Activated CD8-positive, alpha-beta T cell treated with anti-CD3 and anti-CD28 coated beads, Interleukin-2, amount 10 ng/mL, durations not matched to agents 7 days and 5 days (primary cell): Measurements from ENCODE around the gene GPR160. TPM values are rescaled to one million over a fixed set of nuclear protein-coding genes. Genes with fewer than 3 reads are reported as not detected.

Source experiments
- ATAC-seq: fragments of 150-1000 bp; cut with Tn5 transposase; one replicate; pipeline ENCODE4 v1.10.0; 2021; ENCODE audit warnings: moderate library complexity
- CTCF ChIA-PET: fragments of 350-600 bp; sonication (Branson Sonifier 250); formaldehyde crosslinking; loops from one replicate; lab custom pipeline; 2021; ENCODE audit warnings: antibody characterized with exemption; lab: Charles Lee
- POLR2A ChIA-PET: fragments of 350-600 bp; sonication (Branson Sonifier 250); formaldehyde crosslinking; loops from one replicate; lab custom pipeline; 2021; ENCODE audit warnings: antibody characterized with exemption; lab: Charles Lee
- DNase-seq: peaks from one replicate; pipeline ENCODE4 v3.0.0-alpha.2; 2020
- H3K27ac Mint-ChIP-seq: one replicate; pipeline ENCODE4 v1.8.0; 2021; ENCODE audit warnings: mild to moderate bottlenecking, mixed read lengths
- H3K27me3 Mint-ChIP-seq: one replicate; pipeline ENCODE4 v1.8.0; 2021; ENCODE audit warnings: low read depth, mixed read lengths
- H3K36me3 Mint-ChIP-seq: one replicate; pipeline ENCODE4 v1.8.0; 2021; ENCODE audit warnings: low read depth, mixed read lengths
- H3K4me1 Mint-ChIP-seq: one replicate; pipeline ENCODE4 v1.8.0; 2021; ENCODE audit warnings: low read depth, mixed read lengths
- H3K4me3 Mint-ChIP-seq: one replicate; pipeline ENCODE4 v1.8.0; 2021; ENCODE audit warnings: mild to moderate bottlenecking, mixed read lengths
- H3K9me3 Mint-ChIP-seq: one replicate; pipeline ENCODE4 v1.8.0; 2022; ENCODE audit warnings: mixed read lengths; ENCODE audit not compliant: insufficient read depth
- total RNA-seq, 2 experiments: library from RNA; stranded (reverse); gene quantifications; one replicate each; pipeline ENCODE4 v1.2.3, GENCODE V29; 2021

The GPR160 gene
- total RNA-seq, 2 experiments from 2014 or later: 5.0 to 7.4 TPM

- ATAC-seq: no peak
- no peak overlapping the region for H3K4me3 Mint-ChIP-seq
- ChIA-PET POLR2A (no interaction called here), CTCF (interaction anchor here (1.5 kb wide), 1 partner anchor 734 kb away, joined by 3 read pairs; no protein-coding TSS in a partner anchor)
- DNase-seq: no peak
- no peaks in the 10 kb centered on the region for H3K9me3 Mint-ChIP-seq
- peaks cover 12% of the 10 kb centered on the region for H3K36me3 Mint-ChIP-seq
- no peaks in the 10 kb centered on the region for H3K4me1 Mint-ChIP-seq
- no peaks in the 10 kb centered on the region for H3K27me3 Mint-ChIP-seq
- no peak overlapping the region for H3K27ac Mint-ChIP-seq
These were observed 39.0 kb downstream of the GPR160 start for GRCh38 chr3:170076715-170077238.

GRCh38 chr3:170077361-170077760, 39.6 kb downstream of the GPR160 start:
- CTCF ChIA-PET: interaction anchor here (1.4 to 1.5 kb wide), 2 partner anchors 38 to 734 kb away, joined by 3 to 4 read pairs; no protein-coding TSS in a partner anchor
- no peaks in the 10 kb centered on the region for H3K9me3 Mint-ChIP-seq
- no peak overlapping the region for H3K27ac Mint-ChIP-seq
- H3K4me1 Mint-ChIP-seq: no peaks in the 10 kb centered on the region
- H3K4me3 Mint-ChIP-seq: no peak overlapping the region
- H3K27me3 Mint-ChIP-seq: no peaks in the 10 kb centered on the region
- ATAC-seq (no peak), DNase-seq (no peak)
- peaks cover 9% of the 10 kb centered on the region for H3K36me3 Mint-ChIP-seq
- POLR2A ChIA-PET: no interaction called here

- ChIA-PET CTCF (interaction anchor here (0.6 to 1.6 kb wide), 5 partner anchors 15 to 732 kb away, joined by 3 to 4 read pairs (median 3); no protein-coding TSS in a partner anchor), POLR2A (no interaction called here)
- H3K36me3 Mint-ChIP-seq: peaks cover 8% of the 10 kb centered on the region
- H3K27ac Mint-ChIP-seq: no peak overlapping the region
- DNase-seq (no peak), ATAC-seq (no peak)
- no peaks in the 10 kb centered on the region for H3K9me3 Mint-ChIP-seq
- H3K27me3 Mint-ChIP-seq: no peaks in the 10 kb centered on the region
- H3K4me3 Mint-ChIP-seq: no peak overlapping the region
- H3K4me1 Mint-ChIP-seq: no peaks in the 10 kb centered on the region
These were observed 41.0 kb downstream of the GPR160 start for GRCh38 chr3:170078620-170079281.

GRCh38 chr3:170079536-170080165, 41.9 kb downstream of the GPR160 start:
- ChIA-PET POLR2A (no interaction called here), CTCF (interaction anchor here (1.0 to 1.6 kb wide), 2 partner anchors 25 to 27 kb away, joined by 3 to 4 read pairs; no protein-coding TSS in a partner anchor)
- Mint-ChIP-seq H3K27ac (no peak overlapping the region), H3K4me1 (no peaks in the 10 kb centered on the region), H3K36me3 (peaks cover 9% of the 10 kb centered on the region), H3K4me3 (no peak overlapping the region), H3K27me3 (no peaks in the 10 kb centered on the region), H3K9me3 (no peaks in the 10 kb centered on the region)
- DNase-seq (no peak), ATAC-seq (no peak)

- no peaks in the 10 kb centered on the region for H3K9me3 Mint-ChIP-seq
- no peaks in the 10 kb centered on the region for H3K4me1 Mint-ChIP-seq
- H3K36me3 Mint-ChIP-seq: peaks cover 14% of the 10 kb centered on the region
- CTCF ChIA-PET: interaction anchor here (1.0 kb wide), 1 partner anchor 26 kb away, joined by 4 read pairs; no protein-coding TSS in a partner anchor
- H3K4me3 Mint-ChIP-seq: no peak overlapping the region
- no peak overlapping the region for H3K27ac Mint-ChIP-seq
- no peaks in the 10 kb centered on the region for H3K27me3 Mint-ChIP-seq
- DNase-seq (no peak), ATAC-seq (no peak)
- POLR2A ChIA-PET: no interaction called here
These were observed 42.8 kb downstream of the GPR160 start for GRCh38 chr3:170080605-170081004.

GRCh38 chr3:170081079-170081741, 43.4 kb downstream of the GPR160 start:
- no peaks in the 10 kb centered on the region for H3K9me3 Mint-ChIP-seq
- H3K27ac Mint-ChIP-seq: no peak overlapping the region
- H3K4me1 Mint-ChIP-seq: no peaks in the 10 kb centered on the region
- ChIA-PET POLR2A (no interaction called here), CTCF (no interaction called here)
- peaks cover 18% of the 10 kb centered on the region for H3K36me3 Mint-ChIP-seq
- no peaks in the 10 kb centered on the region for H3K27me3 Mint-ChIP-seq
- DNase-seq (no peak), ATAC-seq (no peak)
- H3K4me3 Mint-ChIP-seq: no peak overlapping the region

GRCh38 chr3:170083343-170083742, 45.5 kb downstream of the GPR160 start:
- ChIA-PET CTCF (no interaction called here), POLR2A (no interaction called here)
- H3K27ac Mint-ChIP-seq: no peak overlapping the region
- no peaks in the 10 kb centered on the region for H3K9me3 Mint-ChIP-seq
- H3K4me3 Mint-ChIP-seq: no peak overlapping the region
- no peak for DNase-seq
- H3K36me3 Mint-ChIP-seq: peaks cover 22% of the 10 kb centered on the region
- H3K27me3 Mint-ChIP-seq: no peaks in the 10 kb centered on the region
- no peak for ATAC-seq
- no peaks in the 10 kb centered on the region for H3K4me1 Mint-ChIP-seq

GRCh38 chr3:170085396-170085795, 47.6 kb downstream of the GPR160 start:
- no peaks in the 10 kb centered on the region for H3K4me1 Mint-ChIP-seq
- H3K9me3 Mint-ChIP-seq: no peaks in the 10 kb centered on the region
- H3K4me3 Mint-ChIP-seq: no peak overlapping the region

GRCh38 chr3:170089862-170090600, 52.2 kb downstream of the GPR160 start:
- DNase-seq: no peak
- H3K27me3 Mint-ChIP-seq: no peaks in the 10 kb centered on the region
- H3K4me3 Mint-ChIP-seq: no peak overlapping the region
- POLR2A ChIA-PET: no interaction called here
- no peaks in the 10 kb centered on the region for H3K4me1 Mint-ChIP-seq
- H3K27ac Mint-ChIP-seq: no peak overlapping the region
- no peak for ATAC-seq
- no peaks in the 10 kb centered on the region for H3K9me3 Mint-ChIP-seq
- CTCF ChIA-PET: interaction anchor here (1.2 kb wide), 1 partner anchor 42 kb away, joined by 3 read pairs; no protein-coding TSS in a partner anchor
- peaks cover 54% of the 10 kb centered on the region for H3K36me3 Mint-ChIP-seq

More at GRCh38 chr3:170085396-170085795, 47.6 kb downstream of the GPR160 start:
- ChIA-PET POLR2A (no interaction called here), CTCF (no interaction called here)
- no peaks in the 10 kb centered on the region for H3K27me3 Mint-ChIP-seq
- peaks cover 28% of the 10 kb centered on the region for H3K36me3 Mint-ChIP-seq
- DNase-seq (no peak), ATAC-seq (no peak)
- H3K27ac Mint-ChIP-seq: no peak overlapping the region

- DNase-seq: no peak
- ChIA-PET CTCF (interaction anchor here (1.1 to 1.2 kb wide), 2 partner anchors 11 to 41 kb away, joined by 3 to 4 read pairs; no protein-coding TSS in a partner anchor), POLR2A (no interaction called here)
- Mint-ChIP-seq H3K9me3 (no peaks in the 10 kb centered on the region), H3K27me3 (no peaks in the 10 kb centered on the region), H3K4me1 (no peaks in the 10 kb centered on the region), H3K27ac (no peak overlapping the region), H3K36me3 (peaks cover 54% of the 10 kb centered on the region), H3K4me3 (no peak overlapping the region)
- ATAC-seq: no peak
These were observed 52.8 kb downstream of the GPR160 start for GRCh38 chr3:170090601-170090981.

GRCh38 chr3:170092907-170093306, 55.1 kb downstream of the GPR160 start:
- ChIA-PET CTCF (interaction anchor here (0.8 to 1.4 kb wide), 2 partner anchors 14 to 264 kb away, joined by 3 read pairs; no protein-coding TSS in a partner anchor), POLR2A (no interaction called here)
- Mint-ChIP-seq H3K36me3 (peaks cover 63% of the 10 kb centered on the region), H3K9me3 (no peaks in the 10 kb centered on the region), H3K4me1 (no peaks in the 10 kb centered on the region), H3K4me3 (no peak overlapping the region), H3K27me3 (no peaks in the 10 kb centered on the region), H3K27ac (no peak overlapping the region)
- DNase-seq (no peak), ATAC-seq (no peak)
